AG08395 (cell line): ENCODE measurements around the gene GRIK3.

ENCODE experiments used
- DNase-seq: peaks from one replicate; pipeline ENCODE4 v3.0.0; 2012; ENCODE audit warnings: mixed read lengths, low spot score

Gene GRIK3

GRCh38 chr1:36874271-36875060 is 159.8 kb downstream of the GRIK3 start:
- no peak for DNase-seq

GRCh38 chr1:36872858-36873257 is 161.5 kb downstream of the GRIK3 start:
- no peak for DNase-seq

- DNase-seq = no peak
These were observed 162.1 kb downstream of the GRIK3 start for GRCh38 chr1:36872126-36872754.

- no peak for DNase-seq
These were observed 163.0 kb downstream of the GRIK3 start for GRCh38 chr1:36871146-36871971.

GRCh38 chr1:36869826-36870225 is 164.5 kb downstream of the GRIK3 start:
- DNase-seq = no peak

GRCh38 chr1:36869054-36869453 is 165.3 kb downstream of the GRIK3 start:
- DNase-seq = no peak

- no peak for DNase-seq
These were observed 166.7 kb downstream of the GRIK3 start for GRCh38 chr1:36867575-36867974.

GRCh38 chr1:36866169-36866814 is 168.0 kb downstream of the GRIK3 start:
- DNase-seq = no peak

GRCh38 chr1:36865602-36865900 is 168.8 kb downstream of the GRIK3 start:
- DNase-seq = no peak

- DNase-seq = no peak
These were observed 169.3 kb downstream of the GRIK3 start for GRCh38 chr1:36864823-36865601.

GRCh38 chr1:36864182-36864822 is 170.0 kb downstream of the GRIK3 start:
- DNase-seq = no peak

GRCh38 chr1:36863500-36863899 is 170.8 kb downstream of the GRIK3 start:
- no peak for DNase-seq

- DNase-seq = no peak
These were observed 171.3 kb downstream of the GRIK3 start for GRCh38 chr1:36863061-36863460.

- DNase-seq = no peak
These were observed 172.9 kb downstream of the GRIK3 start for GRCh38 chr1:36861375-36861774.

GRCh38 chr1:36859926-36860325 is 174.4 kb downstream of the GRIK3 start:
- no peak for DNase-seq

- no peak for DNase-seq
These were observed 175.3 kb downstream of the GRIK3 start for GRCh38 chr1:36858981-36859380.

GRCh38 chr1:36858553-36858952 is 175.8 kb downstream of the GRIK3 start:
- DNase-seq = no peak

GRCh38 chr1:36857754-36858153 is 176.6 kb downstream of the GRIK3 start:
- DNase-seq = no peak

GRCh38 chr1:36855699-36856494 is 178.4 kb downstream of the GRIK3 start:
- no peak for DNase-seq

- DNase-seq = no peak
These were observed 180.7 kb downstream of the GRIK3 start for GRCh38 chr1:36853638-36854037.
